GM19193 (cell line): ENCODE results near the gene PLXNA4.

ENCODE experiments used
- POLR2A ChIP-seq: IDR thresholded peaks from 4 replicates; pipeline ENCODE4 v1.6.1; 2011; ENCODE audit not compliant: insufficient read depth, insufficient read length; ENCODE audit errors: extremely low read depth

PLXNA4 gene

GRCh38 chr7:132577206-132578049 is 1.2 kb upstream of the PLXNA4 start:
- TF ChIP-seq POLR2A, result no peak

- no peak for TF ChIP-seq POLR2A
Observed at GRCh38 chr7:132576721-132577085, 433 bp upstream of the PLXNA4 start.

- no peak for TF ChIP-seq POLR2A
Observed at GRCh38 chr7:132575419-132575981, 770 bp downstream of the PLXNA4 start.

GRCh38 chr7:132574223-132574622 is 2.0 kb downstream of the PLXNA4 start:
- TF ChIP-seq POLR2A, result no peak

GRCh38 chr7:132573251-132573955 is 2.9 kb downstream of the PLXNA4 start:
- TF ChIP-seq POLR2A, result no peak

- TF ChIP-seq POLR2A, result no peak
Observed at GRCh38 chr7:132572526-132572925, 3.7 kb downstream of the PLXNA4 start.

GRCh38 chr7:132571970-132572369 is 4.3 kb downstream of the PLXNA4 start:
- no peak for TF ChIP-seq POLR2A

- TF ChIP-seq POLR2A, result no peak
Observed at GRCh38 chr7:132569884-132570614, 6.2 kb downstream of the PLXNA4 start.

- TF ChIP-seq POLR2A, result no peak
Observed at GRCh38 chr7:132568962-132569361, 7.3 kb downstream of the PLXNA4 start.

GRCh38 chr7:132565885-132566284 is 10.4 kb downstream of the PLXNA4 start:
- TF ChIP-seq POLR2A, result no peak

GRCh38 chr7:132565441-132565840 is 10.8 kb downstream of the PLXNA4 start:
- no peak for TF ChIP-seq POLR2A

- no peak for TF ChIP-seq POLR2A
Observed at GRCh38 chr7:132564849-132565248, 11.4 kb downstream of the PLXNA4 start.

GRCh38 chr7:132564090-132564489 is 12.2 kb downstream of the PLXNA4 start:
- no peak for TF ChIP-seq POLR2A

- TF ChIP-seq POLR2A, result no peak
Observed at GRCh38 chr7:132562690-132563089, 13.6 kb downstream of the PLXNA4 start.

GRCh38 chr7:132561763-132562162 is 14.5 kb downstream of the PLXNA4 start:
- no peak for TF ChIP-seq POLR2A
